Body of pancreas (tissue), 4 donors: ENCODE measurements around the gene ZPR1. TPM values are rescaled to one million over a fixed set of nuclear protein-coding genes. Genes with fewer than 3 reads are reported as not detected.

Experiments
- ATAC-seq: fragments of 150-250 bp; one replicate; pipeline ENCODE4 v1.9.1; 2016
- DNase-seq, 4 donors: peaks; one replicate each; pipeline ENCODE4 v3.0.0-alpha.2; 2019
- H3K27ac ChIP-seq, 4 donors: fragments of 200-600 bp; sonication (generic); 1 replicate in 3 of 4; 2 replicates in 1 of 4; pipeline versions ENCODE4 v1.5.1 to v1.6.1; 2016 to 2019; ENCODE audit warnings: mild to moderate bottlenecking in 1 of 4, mixed read lengths in 1 of 4, moderate library complexity in 1 of 4
- H3K27me3 ChIP-seq, 2 donors: fragments of 200-600 bp; sonication (generic); one replicate each; pipeline ENCODE4 v1.6.0; 2016; ENCODE audit warnings: mild to moderate bottlenecking in 1 of 2
- H3K36me3 ChIP-seq, 2 donors: fragments of 200-600 bp; sonication (generic); replicated peaks in 1 of 2; 2 replicates each; pipeline ENCODE4 v1.5.1; 2016; ENCODE audit warnings: low read depth in 2 of 2; ENCODE audit not compliant: insufficient read depth in 1 of 2
- H3K4me1 ChIP-seq: fragments of 200-600 bp; sonication (generic); one replicate; pipeline ENCODE4 v1.6.0; 2016
- H3K4me3 ChIP-seq, 2 donors: fragments of 200-600 bp; sonication (generic); 1 replicate in 1 of 2; 2 replicates in 1 of 2; pipeline ENCODE4 v1.5.1; 2016 to 2019
- H3K9me3 ChIP-seq, 3 donors: fragments of 200-600 bp; sonication (generic); 1 replicate in 2 of 3; 2 replicates in 1 of 3; pipeline ENCODE4 v1.5.1; 2016
- POLR2A ChIP-seq, 3 donors: fragments of 450-650 bp; IDR thresholded peaks; one replicate each; pipeline ENCODE4 v1.6.1; 2016; ENCODE audit warnings: antibody characterized with exemption in 3 of 3, mild to moderate bottlenecking in 2 of 3
- WGBS, 2 donors: methylation state at CpG; one replicate each; pipeline ENCODE4 v1.1.5; 2017; 5-methylcytosine and 5-hydroxymethylcytosine counted together
- intact Hi-C: fragments of 100-400 bp; cut with DNase I; formaldehyde crosslinking; loops from one replicate; pipeline ENCODE4 v1.15.1; 2023
- total RNA-seq, 2 donors: library from RNA; depleted of rRNA; stranded (reverse); fragments of >200 nt; gene quantifications; one replicate each; pipeline ENCODE4 v1.1.0, GENCODE V29; 2016
- TF ChIP-seq, protein P1 (sequence below), 7 experiments: fragments of 450-650 bp in 4 of 7; fragments of 200-600 bp in 3 of 7; sonication (generic) in 3 of 7; IDR thresholded peaks; one replicate each; pipeline ENCODE4 v1.5.1; 2016 to 2019; ENCODE audit warnings: antibody characterized with exemption in 7 of 7

Gene ZPR1
- total RNA-seq, 2 donors from 2014 or later = 4.3 to 36.6 TPM

DNA sequence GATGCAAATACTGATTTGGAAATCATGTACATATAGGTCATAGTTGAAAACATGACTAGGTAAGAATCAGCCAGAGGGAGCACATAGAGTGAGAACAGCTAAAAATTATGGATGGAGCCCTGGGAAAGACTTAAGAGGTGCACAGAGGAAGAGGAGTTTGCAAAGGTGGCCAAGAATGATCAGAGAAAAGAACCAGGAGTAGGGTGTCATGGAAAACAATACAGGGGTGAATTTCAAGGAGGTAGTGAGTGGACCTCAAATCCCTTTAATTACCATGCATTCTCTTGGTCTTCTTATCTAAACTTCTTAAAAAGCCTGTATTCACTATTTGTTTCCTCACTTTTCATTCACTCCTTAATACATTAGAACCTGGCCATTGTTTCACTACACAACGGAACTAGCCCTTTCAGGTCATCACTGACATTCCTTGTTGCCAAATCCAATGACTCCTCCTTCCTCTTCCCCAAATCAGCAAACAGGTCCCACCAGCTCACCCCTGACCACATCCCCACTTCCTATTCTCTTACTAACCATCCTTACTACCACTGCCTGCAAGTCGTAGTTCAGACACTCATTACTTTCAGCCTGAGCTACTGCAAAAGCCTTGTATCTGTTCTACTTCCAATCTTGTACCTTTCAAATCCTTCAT is 37.6 kb downstream of the ZPR1 start:
- intact Hi-C loops = no loop called here
- ATAC-seq (no peak), DNase-seq (no peak)
- H3K9me3 ChIP-seq = no peaks in the 10 kb centered on the region
- no peak overlapping the region for H3K27ac ChIP-seq
- H3K4me1 ChIP-seq = no peaks in the 10 kb centered on the region
- H3K27me3 ChIP-seq = no peaks in the 10 kb centered on the region
- WGBS, 2 donors = 86 to 96% methylated on average over 2 of the region's 2 CpGs
- no peak for TF ChIP-seq POLR2A (IDR thresholded peaks at IDR 0.05)
- TF ChIP-seq, protein P1, sequence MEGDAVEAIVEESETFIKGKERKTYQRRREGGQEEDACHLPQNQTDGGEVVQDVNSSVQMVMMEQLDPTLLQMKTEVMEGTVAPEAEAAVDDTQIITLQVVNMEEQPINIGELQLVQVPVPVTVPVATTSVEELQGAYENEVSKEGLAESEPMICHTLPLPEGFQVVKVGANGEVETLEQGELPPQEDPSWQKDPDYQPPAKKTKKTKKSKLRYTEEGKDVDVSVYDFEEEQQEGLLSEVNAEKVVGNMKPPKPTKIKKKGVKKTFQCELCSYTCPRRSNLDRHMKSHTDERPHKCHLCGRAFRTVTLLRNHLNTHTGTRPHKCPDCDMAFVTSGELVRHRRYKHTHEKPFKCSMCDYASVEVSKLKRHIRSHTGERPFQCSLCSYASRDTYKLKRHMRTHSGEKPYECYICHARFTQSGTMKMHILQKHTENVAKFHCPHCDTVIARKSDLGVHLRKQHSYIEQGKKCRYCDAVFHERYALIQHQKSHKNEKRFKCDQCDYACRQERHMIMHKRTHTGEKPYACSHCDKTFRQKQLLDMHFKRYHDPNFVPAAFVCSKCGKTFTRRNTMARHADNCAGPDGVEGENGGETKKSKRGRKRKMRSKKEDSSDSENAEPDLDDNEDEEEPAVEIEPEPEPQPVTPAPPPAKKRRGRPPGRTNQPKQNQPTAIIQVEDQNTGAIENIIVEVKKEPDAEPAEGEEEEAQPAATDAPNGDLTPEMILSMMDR (IDR thresholded peaks at IDR 0.05) = no peak
- peaks cover 0 to 17% of the 10 kb centered on the region in 2 donors for H3K36me3 ChIP-seq
- no peak overlapping the region for H3K4me3 ChIP-seq

GRCh38 chr11:116742104-116742503 is 45.7 kb downstream of the ZPR1 start:
- Histone ChIP-seq H3K4me3 (no peak overlapping the region), H3K27me3 (no peaks in the 10 kb centered on the region), H3K9me3 (no peaks in the 10 kb centered on the region), H3K36me3 (peaks cover 0 to 6% of the 10 kb centered on the region in 2 donors), H3K4me1 (no peaks in the 10 kb centered on the region), H3K27ac (no peak overlapping the region)
- WGBS, 2 donors = 84 to 86% methylated on average over 6 of the region's 6 CpGs
- DNase-seq = no peak
- ATAC-seq = no peak
- TF ChIP-seq, protein P1 (IDR thresholded peaks at IDR 0.05) = no peak
- TF ChIP-seq POLR2A (IDR thresholded peaks at IDR 0.05) = no peak
- intact Hi-C loops = no loop called here

GRCh38 chr11:116740741-116741140 is 47.1 kb downstream of the ZPR1 start:
- ATAC-seq = no peak
- Histone ChIP-seq H3K27me3 (no peaks in the 10 kb centered on the region), H3K36me3 (no peaks in the 10 kb centered on the region), H3K9me3 (no peaks in the 10 kb centered on the region), H3K4me1 (no peaks in the 10 kb centered on the region), H3K27ac (no peak overlapping the region), H3K4me3 (no peak overlapping the region)
- TF ChIP-seq, protein P1 (IDR thresholded peaks at IDR 0.05) = no peak
- TF ChIP-seq POLR2A (IDR thresholded peaks at IDR 0.05) = no peak
- intact Hi-C loops = no loop called here
- 71 to 81% methylated on average over 4 of the region's 4 CpGs for WGBS, 2 donors
- no peak for DNase-seq

DNA sequence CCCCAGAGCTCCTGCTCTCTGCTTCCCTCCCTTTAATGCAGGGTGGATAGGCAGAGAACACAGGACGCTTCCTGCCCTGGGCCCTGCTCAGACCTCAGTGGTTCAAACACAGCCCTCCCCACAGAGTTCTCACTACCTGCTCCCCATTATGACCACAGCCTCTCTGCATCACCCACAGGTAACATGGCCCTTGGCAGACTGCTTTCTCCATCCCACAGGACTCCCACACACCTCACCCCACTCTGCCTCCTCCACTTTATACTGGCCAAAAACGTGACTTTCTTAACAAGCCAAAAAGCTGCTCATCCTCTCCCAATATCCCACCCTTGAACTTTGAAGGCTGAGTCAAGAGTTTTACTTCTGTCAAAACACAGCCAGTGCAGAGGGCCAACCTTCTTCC is 48.8 kb downstream of the ZPR1 start:
- Histone ChIP-seq H3K9me3 (no peaks in the 10 kb centered on the region), H3K36me3 (no peaks in the 10 kb centered on the region), H3K27ac (no peak overlapping the region), H3K27me3 (no peaks in the 10 kb centered on the region), H3K4me1 (no peaks in the 10 kb centered on the region), H3K4me3 (no peak overlapping the region)
- intact Hi-C loops = no loop called here
- ATAC-seq (no peak), DNase-seq (no peak)
- TF ChIP-seq, protein P1 (IDR thresholded peaks at IDR 0.05) = no peak
- TF ChIP-seq POLR2A (IDR thresholded peaks at IDR 0.05) = no peak
- WGBS, 2 donors = 77 to 90% methylated on average over 2 of the region's 2 CpGs

DNA sequence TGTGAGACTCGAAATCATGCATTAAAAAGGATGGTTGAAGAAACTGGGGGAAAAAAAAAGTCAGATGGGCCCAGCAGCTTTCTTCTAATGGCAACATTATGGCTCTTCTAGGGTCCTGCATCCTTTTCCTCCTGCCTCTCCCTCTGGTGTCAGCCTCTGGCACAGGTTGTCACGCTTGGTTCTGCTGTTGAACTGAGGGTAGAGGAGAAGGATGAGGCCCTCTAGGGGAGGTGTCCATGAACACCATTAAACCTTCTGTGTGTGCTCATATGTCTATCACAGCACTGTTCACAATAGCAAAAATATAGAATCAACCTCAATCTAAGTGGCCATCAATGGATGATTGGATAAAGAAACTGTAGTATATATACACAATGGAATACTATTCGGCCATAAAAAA is 51.1 kb downstream of the ZPR1 start:
- 88 to 92% methylated on average over 3 of the region's 3 CpGs for WGBS, 2 donors
- no peak for DNase-seq

More for the DNA sequence above, 51.1 kb downstream of the ZPR1 start:
- ATAC-seq = no peak
- no peaks in the 10 kb centered on the region for H3K9me3 ChIP-seq
- H3K36me3 ChIP-seq = no peaks in the 10 kb centered on the region
- no peak for TF ChIP-seq POLR2A (IDR thresholded peaks at IDR 0.05)
- TF ChIP-seq, protein P1 (IDR thresholded peaks at IDR 0.05) = no peak
- no peak overlapping the region for H3K27ac ChIP-seq
- H3K4me1 ChIP-seq = peaks cover 4% of the 10 kb centered on the region
- H3K4me3 ChIP-seq = no peak overlapping the region
- no peaks in the 10 kb centered on the region for H3K27me3 ChIP-seq
- intact Hi-C loops = no loop called here
